Fibroblast of lung (primary cell): Measurements from ENCODE around the gene ZNF76. TPM values are rescaled to one million over a fixed set of nuclear protein-coding genes. Genes with fewer than 3 reads are reported as not detected.

ENCODE experiments used
- DNase-seq, 2 donors: peaks; one replicate each; pipeline versions ENCODE4 v3.0.0 to v3.0.0-alpha.2; 2010; ENCODE audit warnings: low read depth in 2 of 2
- H2AFZ ChIP-seq: 2 replicates; pipeline ENCODE4 v1.5.1; 2012; ENCODE audit warnings: low read length, control low read depth, inconsistent platforms
- H3K27ac ChIP-seq: 2 replicates; pipeline ENCODE4 v1.5.1; 2011; ENCODE audit warnings: low read length, control low read depth; ENCODE audit not compliant: insufficient read depth
- H3K27me3 ChIP-seq: 2 replicates; pipeline ENCODE4 v1.5.1; 2011; ENCODE audit warnings: mild to moderate bottlenecking, low read length; ENCODE audit not compliant: control insufficient read depth, insufficient read depth
- H3K36me3 ChIP-seq: 2 replicates; pipeline ENCODE4 v1.5.1; 2011; ENCODE audit warnings: low read length; ENCODE audit not compliant: control insufficient read depth, insufficient read depth
- H3K4me1 ChIP-seq: 2 replicates; pipeline ENCODE4 v1.5.1; 2011; ENCODE audit warnings: low read length; ENCODE audit not compliant: control insufficient read depth, insufficient read depth; ENCODE audit errors: extremely low read depth
- H3K4me2 ChIP-seq: 2 replicates; pipeline ENCODE4 v1.5.1; 2011; ENCODE audit warnings: low read length, control low read depth; ENCODE audit not compliant: insufficient read depth; ENCODE audit errors: extremely low read depth
- H3K4me3 ChIP-seq, 4 experiments: fragments of 200-600 bp in 1 of 4; sonication (generic) in 1 of 4; replicated peaks in 1 of 4; 2 replicates each; pipeline ENCODE4 v1.5.1; 2011 to 2016; ENCODE audit warnings: low read length in 4 of 4, low read depth in 3 of 4, mild to moderate bottlenecking in 3 of 4, control low read depth in 2 of 4, inconsistent platforms in 1 of 4, mixed read lengths in 1 of 4; ENCODE audit not compliant: insufficient read depth in 1 of 4; ENCODE audit errors: control extremely low read depth in 1 of 4
- H3K79me2 ChIP-seq: 2 replicates; pipeline ENCODE4 v1.5.1; 2012; ENCODE audit warnings: mild to moderate bottlenecking, low read length, inconsistent platforms; ENCODE audit not compliant: control insufficient read depth, insufficient read depth
- H3K9ac ChIP-seq: 2 replicates; pipeline ENCODE4 v1.5.1; 2011; ENCODE audit warnings: mild to moderate bottlenecking, low read length, control low read depth; ENCODE audit not compliant: insufficient read depth
- H3K9me3 ChIP-seq: 2 replicates; pipeline ENCODE4 v1.5.1; 2012; ENCODE audit warnings: low read depth, low read length; ENCODE audit not compliant: control insufficient read depth, insufficient read depth
- H4K20me1 ChIP-seq: 2 replicates; pipeline ENCODE4 v1.5.1; 2011; ENCODE audit warnings: low read length; ENCODE audit not compliant: control insufficient read depth, insufficient read depth; ENCODE audit errors: extremely low read depth
- CTCF ChIP-seq, 2 donors: IDR thresholded peaks in 1 of 2; conservative IDR thresholded peaks in 1 of 2; 1 replicate in 1 of 2; 2 replicates in 1 of 2; pipeline ENCODE4 v1.5.1; 2011 to 2012; ENCODE audit warnings: low read length in 2 of 2, control low read depth in 1 of 2, inconsistent platforms in 1 of 2, low read depth in 1 of 2, mild to moderate bottlenecking in 1 of 2
- EZH2 ChIP-seq: IDR thresholded peaks from 2 replicates; pipeline ENCODE4 v1.5.1; 2012; ENCODE audit warnings: low read length, control low read depth, mild to moderate bottlenecking; ENCODE audit errors: missing control alignments
- polyA plus RNA-seq, 2 donors: library from polyadenylated mRNA; depleted of rRNA in 1 of 2; stranded (reverse) in 1 of 2; unstranded in 1 of 2; fragments of >200 nt; gene quantifications; 2 replicates each; pipeline ENCODE4 v1.2.1, GENCODE V29; 2011 to 2012; ENCODE audit warnings: missing spikeins in 1 of 2
- total RNA-seq: library from RNA; depleted of rRNA; stranded (reverse); fragments of >200 nt; gene quantifications from 2 replicates; pipeline ENCODE4 v1.2.1, GENCODE V29; 2014

ZNF76 gene
- total and polyA plus RNA-seq, 2 donors (not counting 1 experiment from before 2014, with no cell fraction given): 9.6 to 19.5 TPM

DNA sequence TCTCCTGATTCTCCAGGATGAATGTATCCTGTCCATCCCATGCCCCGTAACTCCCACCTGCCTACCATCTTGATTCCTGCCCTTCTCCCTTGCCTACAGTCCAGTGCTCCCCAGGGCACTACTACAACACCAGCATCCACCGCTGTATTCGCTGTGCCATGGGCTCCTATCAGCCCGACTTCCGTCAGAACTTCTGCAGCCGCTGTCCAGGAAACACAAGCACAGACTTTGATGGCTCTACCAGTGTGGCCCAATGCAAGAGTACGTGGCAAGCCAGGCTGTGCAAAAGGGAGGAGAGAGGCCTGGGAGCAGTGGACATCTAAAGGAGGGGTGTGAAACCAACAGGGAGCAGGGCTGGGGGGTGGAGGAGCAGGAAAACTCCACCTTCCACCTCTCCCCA is 15.0 kb upstream of the ZNF76 start:
- Histone ChIP-seq H3K36me3 (peaks cover 1% of the 10 kb centered on the region), H3K4me3 (no peak overlapping the region), H3K27ac (no peak overlapping the region), H2AFZ (no peak overlapping the region), H3K9me3 (no peaks in the 10 kb centered on the region), H4K20me1 (no peaks in the 10 kb centered on the region), H3K4me2 (no peak overlapping the region), H3K79me2 (no peaks in the 10 kb centered on the region), H3K27me3 (no peaks in the 10 kb centered on the region), H3K4me1 (no peaks in the 10 kb centered on the region), H3K9ac (no peak overlapping the region)
- no peak for DNase-seq
- TF ChIP-seq EZH2 (no peak), CTCF (conservative IDR thresholded peaks at IDR 0.05 in 1 of 2, IDR thresholded peaks at IDR 0.05 in 1 of 2; ENCODE audit: low read depth in 1 of 2, low read length in 2 of 2) (no peak)

- DNase-seq: no peak
- H3K27ac ChIP-seq: no peak overlapping the region
- no peak for TF ChIP-seq CTCF (conservative IDR thresholded peaks at IDR 0.05 in 1 of 2, IDR thresholded peaks at IDR 0.05 in 1 of 2; ENCODE audit: low read depth in 1 of 2, low read length in 2 of 2)
- TF ChIP-seq EZH2: no peak
Observed at GRCh38 chr6:35247642-35248231, 11.8 kb upstream of the ZNF76 start.

DNA sequence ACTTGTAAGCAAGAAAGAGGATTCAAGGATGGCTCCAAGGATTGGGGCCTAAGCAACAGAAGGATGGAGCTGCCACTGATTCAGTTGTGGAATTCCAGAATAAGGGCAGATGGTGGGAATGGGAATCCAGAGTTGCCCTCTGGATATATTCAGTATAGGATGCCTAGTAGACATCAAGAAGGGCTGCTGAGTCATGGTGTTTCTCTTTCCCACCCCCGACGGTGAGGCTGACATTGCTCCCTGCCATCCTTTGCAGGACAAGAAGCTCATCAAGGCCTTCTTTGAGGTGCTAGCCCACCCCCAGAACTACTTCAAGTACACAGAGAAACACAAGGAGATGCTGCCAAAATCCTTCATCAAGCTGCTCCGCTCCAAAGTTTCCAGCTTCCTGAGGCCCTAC is 11.2 kb upstream of the ZNF76 start:
- H2AFZ ChIP-seq: no peak overlapping the region
- H3K27ac ChIP-seq: no peak overlapping the region

More at GRCh38 chr6:35247642-35248231, 11.8 kb upstream of the ZNF76 start:
- Histone ChIP-seq H3K4me3 (no peak overlapping the region), H2AFZ (no peak overlapping the region), H3K4me2 (no peak overlapping the region), H4K20me1 (no peaks in the 10 kb centered on the region), H3K36me3 (peaks cover 1% of the 10 kb centered on the region), H3K4me1 (no peaks in the 10 kb centered on the region), H3K79me2 (no peaks in the 10 kb centered on the region), H3K9ac (no peak overlapping the region), H3K9me3 (no peaks in the 10 kb centered on the region), H3K27me3 (no peaks in the 10 kb centered on the region)

More for the DNA sequence above, 11.2 kb upstream of the ZNF76 start:
- Histone ChIP-seq H3K9me3 (no peaks in the 10 kb centered on the region), H3K4me1 (no peaks in the 10 kb centered on the region), H3K36me3 (peaks cover 1% of the 10 kb centered on the region), H3K9ac (no peak overlapping the region), H3K4me3 (no peak overlapping the region), H3K27me3 (no peaks in the 10 kb centered on the region), H4K20me1 (no peaks in the 10 kb centered on the region), H3K79me2 (no peaks in the 10 kb centered on the region), H3K4me2 (no peak overlapping the region)
- TF ChIP-seq CTCF (conservative IDR thresholded peaks at IDR 0.05 in 1 of 2, IDR thresholded peaks at IDR 0.05 in 1 of 2; ENCODE audit: low read depth in 1 of 2, low read length in 2 of 2) (no peak), EZH2 (no peak)
- no peak for DNase-seq
